Activated naive CD4-positive, alpha-beta T cell treated with anti-CD3 and anti-CD28 coated beads, Interleukin-2, amount 50 U/mL, for 24 hours (primary cell): ENCODE results near the gene MAGI3.

Experiments
- H3K27ac Mint-ChIP-seq: one replicate; pipeline ENCODE4 v1.8.0; 2021; ENCODE audit warnings: mild to moderate bottlenecking, mixed read lengths
- H3K27me3 Mint-ChIP-seq: one replicate; pipeline ENCODE4 v1.8.0; 2021; ENCODE audit warnings: mixed read lengths
- H3K36me3 Mint-ChIP-seq: one replicate; pipeline ENCODE4 v1.8.0; 2021; ENCODE audit warnings: mixed read lengths
- H3K4me1 Mint-ChIP-seq: one replicate; pipeline ENCODE4 v1.8.0; 2021; ENCODE audit warnings: mixed read lengths
- H3K4me3 Mint-ChIP-seq: one replicate; pipeline ENCODE4 v1.8.0; 2021; ENCODE audit warnings: mild to moderate bottlenecking, mixed read lengths
- H3K9me3 Mint-ChIP-seq: one replicate; pipeline ENCODE4 v1.8.0; 2021; ENCODE audit warnings: mixed read lengths

MAGI3 gene

DNA sequence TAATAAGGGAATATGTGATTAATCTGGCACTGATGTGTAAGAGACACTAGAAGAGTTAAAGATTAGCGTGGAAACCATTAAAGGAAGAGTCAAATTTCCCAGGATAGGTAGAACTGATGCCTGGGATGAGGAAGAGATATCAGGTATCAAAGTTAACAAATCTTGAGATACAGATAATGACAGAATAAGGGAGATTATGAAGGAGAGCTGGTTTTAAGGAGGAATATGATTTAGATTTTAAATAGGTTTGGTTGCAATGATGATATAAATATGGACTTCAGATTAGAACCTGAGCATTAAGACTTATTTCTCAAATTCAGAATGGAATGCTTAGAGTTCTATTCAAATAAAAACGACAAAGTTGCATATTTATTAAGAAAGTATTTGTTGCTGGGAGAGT lies 26.2 kb downstream of the MAGI3 start:
- Mint-ChIP-seq H3K4me1 (no peaks in the 10 kb centered on the region), H3K27ac (peak overlapping the region; percentile 60), H3K4me3 (no peak overlapping the region)

DNA sequence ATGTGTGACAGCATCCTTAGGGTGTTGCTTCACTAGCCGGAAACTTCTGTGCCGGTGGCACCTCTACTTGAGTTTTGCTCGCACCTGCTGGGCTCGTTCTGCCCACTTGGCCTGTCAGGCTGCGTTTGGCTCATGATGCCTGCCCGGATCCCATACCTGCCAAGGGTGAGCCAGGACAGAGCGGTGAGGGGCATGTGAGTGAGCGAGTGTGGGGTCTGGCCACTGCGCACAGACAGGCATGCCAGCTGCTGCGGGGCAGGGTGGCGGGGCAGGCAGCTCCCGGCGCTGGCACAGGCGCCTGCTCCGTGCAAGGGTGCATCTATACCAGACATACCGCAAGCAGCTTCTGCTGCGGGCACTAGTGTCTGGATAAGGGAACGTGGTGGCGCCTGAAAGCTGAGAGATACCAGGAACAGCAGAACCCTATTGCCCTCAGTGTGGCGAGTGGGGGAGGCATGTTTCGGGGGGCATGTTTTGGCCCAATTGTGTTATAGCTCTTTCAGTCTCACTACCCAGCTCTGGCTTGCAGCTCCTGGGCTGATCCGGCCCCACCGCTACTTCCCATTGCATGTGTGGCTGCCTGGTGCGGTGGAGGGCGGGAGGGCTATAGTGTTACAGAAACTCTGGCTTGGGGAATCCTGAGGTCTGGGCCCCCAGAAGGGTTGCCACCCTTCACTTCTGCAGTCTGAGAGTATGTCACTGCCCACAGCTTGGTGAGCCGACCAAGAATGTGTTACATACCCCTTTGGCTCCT lies 32.2 kb downstream of the MAGI3 start:
- Mint-ChIP-seq H3K36me3 (peaks cover 10% of the 10 kb centered on the region), H3K4me1 (no peaks in the 10 kb centered on the region), H3K4me3 (no peak overlapping the region), H3K27me3 (no peaks in the 10 kb centered on the region), H3K9me3 (peaks cover 7% of the 10 kb centered on the region), H3K27ac (no peak overlapping the region)

More for the DNA sequence above, 26.2 kb downstream of the MAGI3 start:
- H3K36me3 Mint-ChIP-seq = peaks cover 3% of the 10 kb centered on the region
- peaks cover 2% of the 10 kb centered on the region for H3K27me3 Mint-ChIP-seq
- no peaks in the 10 kb centered on the region for H3K9me3 Mint-ChIP-seq

DNA sequence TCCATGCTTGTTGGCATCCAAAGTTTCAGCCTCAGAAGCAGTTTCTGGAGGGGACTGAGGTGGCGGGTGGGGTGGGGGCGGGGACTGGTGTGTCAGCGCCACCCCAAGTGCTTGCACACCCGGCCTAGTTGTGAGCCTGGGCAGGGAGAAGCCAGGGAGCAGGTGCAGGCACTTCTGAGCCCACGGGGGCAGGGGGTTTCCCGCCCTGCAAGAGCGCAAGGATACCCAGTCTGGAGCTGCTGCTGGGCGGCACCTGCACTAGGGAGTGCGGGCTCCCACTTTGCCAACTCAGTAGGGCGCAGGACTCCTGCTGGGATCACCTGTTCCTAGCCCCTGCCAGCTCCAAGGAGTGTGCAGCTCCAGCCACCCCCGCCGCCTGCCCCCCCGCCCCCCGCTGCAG lies 33.5 kb downstream of the MAGI3 start:
- Mint-ChIP-seq H3K36me3 (peaks cover 10% of the 10 kb centered on the region), H3K27ac (no peak overlapping the region), H3K27me3 (no peaks in the 10 kb centered on the region), H3K9me3 (peaks cover 7% of the 10 kb centered on the region), H3K4me1 (no peaks in the 10 kb centered on the region), H3K4me3 (no peak overlapping the region)

DNA sequence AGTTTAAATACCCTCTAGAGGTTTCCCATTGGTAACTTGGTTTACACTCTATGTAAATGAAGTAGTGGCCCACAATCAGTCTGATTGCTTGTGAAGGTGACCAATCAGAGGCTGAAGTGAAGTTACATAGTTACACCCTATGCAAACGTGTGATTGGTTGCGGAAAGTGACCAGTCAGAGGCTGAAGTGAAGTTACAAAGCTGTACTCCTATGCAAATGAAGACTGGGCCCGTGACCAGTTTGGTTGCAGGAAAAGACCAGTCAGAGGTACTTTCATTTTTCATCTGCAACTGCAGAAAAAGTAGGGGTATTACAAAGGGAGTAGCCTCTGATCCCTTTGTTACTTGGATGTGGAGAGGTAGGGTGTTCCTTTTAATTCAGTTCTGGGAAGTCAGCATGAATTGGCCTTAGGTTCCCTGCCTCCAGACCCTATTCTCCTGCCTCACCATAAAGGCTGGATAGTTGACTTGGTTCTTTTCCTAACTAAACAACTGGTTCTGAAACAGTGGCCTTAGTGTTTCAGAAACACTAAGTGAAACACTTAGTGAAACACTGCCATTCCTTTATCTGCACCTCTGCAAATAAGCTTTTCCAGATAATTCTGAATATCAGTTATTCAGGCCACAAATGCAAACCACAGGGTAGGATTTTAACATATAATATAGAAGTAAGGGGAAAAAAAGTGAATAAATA lies 39.3 kb downstream of the MAGI3 start:
- H3K27me3 Mint-ChIP-seq = no peaks in the 10 kb centered on the region
- no peaks in the 10 kb centered on the region for H3K4me1 Mint-ChIP-seq
- H3K36me3 Mint-ChIP-seq = peaks cover 2% of the 10 kb centered on the region
- peaks cover 7% of the 10 kb centered on the region for H3K9me3 Mint-ChIP-seq
- H3K27ac Mint-ChIP-seq = no peak overlapping the region
- no peak overlapping the region for H3K4me3 Mint-ChIP-seq

DNA sequence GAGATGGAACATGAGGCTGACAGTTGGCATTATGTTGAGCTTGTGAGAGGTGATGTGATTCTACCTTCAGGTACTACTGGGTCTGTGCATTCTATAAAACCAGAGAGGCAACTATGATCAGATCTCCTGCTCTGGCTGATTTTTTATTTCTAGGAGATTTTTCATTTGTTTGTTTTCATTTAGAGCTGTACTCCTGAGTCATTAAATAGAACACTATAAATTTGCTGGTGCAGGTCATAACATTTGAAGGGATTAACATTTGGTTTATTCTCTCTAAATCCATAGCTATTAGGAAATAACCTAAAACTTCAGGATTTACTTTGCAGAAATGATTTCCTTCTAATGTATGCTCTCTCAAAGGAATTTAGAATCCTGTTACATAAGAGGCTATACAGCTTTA lies 42.9 kb downstream of the MAGI3 start:
- no peaks in the 10 kb centered on the region for H3K36me3 Mint-ChIP-seq
- no peaks in the 10 kb centered on the region for H3K4me1 Mint-ChIP-seq
- H3K27ac Mint-ChIP-seq = no peak overlapping the region
- H3K9me3 Mint-ChIP-seq = no peaks in the 10 kb centered on the region
- H3K27me3 Mint-ChIP-seq = no peaks in the 10 kb centered on the region
- H3K4me3 Mint-ChIP-seq = no peak overlapping the region

DNA sequence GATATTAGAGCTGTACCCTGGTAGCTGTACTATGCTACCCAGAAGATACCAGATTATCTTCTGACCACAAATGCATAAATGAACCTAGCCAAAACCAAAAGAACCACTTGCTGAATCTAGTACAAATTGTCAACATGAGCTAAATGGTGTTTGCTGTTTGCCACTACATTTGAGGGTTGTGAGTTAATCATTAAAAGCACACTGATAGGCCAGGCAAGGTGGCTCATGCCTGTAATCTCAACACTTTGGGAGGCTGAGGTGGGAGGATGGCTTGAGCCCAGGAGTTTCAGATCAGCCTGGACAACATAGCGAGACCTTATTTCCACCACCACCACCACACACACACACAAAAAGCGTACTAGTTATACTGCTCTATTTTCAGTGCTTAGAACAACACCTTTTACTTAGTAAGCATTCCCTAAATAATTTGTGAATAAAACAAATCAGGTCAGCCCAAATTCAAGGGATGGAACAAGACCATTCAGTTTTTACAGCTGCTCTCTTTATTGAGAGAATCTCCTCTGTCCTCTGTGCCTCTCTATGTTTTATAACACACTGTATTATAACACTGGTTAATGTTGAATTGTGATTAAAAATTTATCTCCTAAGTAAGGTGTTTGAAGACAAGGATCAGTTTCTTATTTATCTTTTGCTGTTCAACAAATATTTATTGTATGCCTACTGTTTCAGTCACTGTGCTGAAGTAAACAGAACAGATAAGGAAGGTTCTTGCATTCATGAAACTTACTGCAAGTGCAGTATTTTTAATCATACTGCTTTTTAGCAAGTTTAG lies 44.0 kb downstream of the MAGI3 start:
- Mint-ChIP-seq H3K9me3 (no peaks in the 10 kb centered on the region), H3K36me3 (no peaks in the 10 kb centered on the region), H3K27me3 (no peaks in the 10 kb centered on the region), H3K4me3 (no peak overlapping the region), H3K27ac (no peak overlapping the region), H3K4me1 (no peaks in the 10 kb centered on the region)

DNA sequence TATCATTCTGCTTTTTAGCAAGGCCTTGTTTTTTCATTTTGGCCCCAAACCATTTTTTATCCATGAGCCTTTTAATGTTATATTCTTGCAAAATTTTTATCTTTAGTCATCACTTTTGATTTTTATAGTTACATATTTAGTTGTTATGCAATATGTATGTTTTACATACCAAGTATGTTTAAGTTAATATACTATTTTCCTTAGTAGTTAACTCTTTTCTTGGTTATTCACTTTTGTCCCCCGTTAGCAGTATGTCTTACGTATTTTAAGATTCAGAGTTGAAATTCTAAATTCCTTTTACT lies 44.5 kb downstream of the MAGI3 start:
- no peaks in the 10 kb centered on the region for H3K27me3 Mint-ChIP-seq
- no peak overlapping the region for H3K27ac Mint-ChIP-seq
- H3K4me3 Mint-ChIP-seq = no peak overlapping the region
- no peaks in the 10 kb centered on the region for H3K9me3 Mint-ChIP-seq
- no peaks in the 10 kb centered on the region for H3K36me3 Mint-ChIP-seq
- H3K4me1 Mint-ChIP-seq = no peaks in the 10 kb centered on the region

DNA sequence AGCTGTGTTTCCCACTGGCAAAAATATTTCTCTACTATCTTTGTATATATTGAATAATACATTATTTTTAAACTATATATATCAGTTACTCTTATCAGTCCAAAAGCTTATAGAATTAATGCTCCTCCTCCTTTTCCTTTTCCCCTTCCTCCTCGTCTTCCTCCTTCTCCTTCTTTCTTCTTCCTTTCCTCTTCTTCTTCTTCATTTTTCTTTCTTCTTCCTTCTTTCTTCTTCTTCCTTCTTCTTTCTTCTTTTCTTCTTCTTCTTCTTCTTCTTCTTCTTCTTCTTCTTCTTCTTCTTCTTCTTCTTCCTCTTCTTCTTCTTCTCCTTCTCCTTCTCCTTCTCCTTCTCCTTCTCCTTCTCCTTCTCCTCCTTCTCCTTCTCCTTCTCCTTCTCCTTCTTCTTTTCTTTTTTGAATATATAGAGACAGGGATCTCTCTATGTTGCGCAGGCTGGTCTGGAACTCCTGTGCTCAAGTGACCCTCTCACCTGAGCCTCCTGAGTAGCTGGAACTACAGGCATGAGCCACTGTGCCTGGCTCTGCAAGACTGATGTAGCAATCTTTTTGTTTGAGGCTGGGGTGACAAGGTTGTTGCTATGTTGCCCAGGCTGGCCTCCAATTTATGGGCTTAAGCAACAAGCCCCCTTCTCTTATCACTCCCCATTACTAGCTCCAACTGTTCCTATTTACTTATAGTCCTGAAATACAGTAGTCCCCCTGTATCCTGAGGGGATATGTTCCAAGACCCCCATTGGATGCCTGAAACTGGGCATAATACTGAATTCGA lies 47.4 kb downstream of the MAGI3 start:
- Mint-ChIP-seq H3K36me3 (no peaks in the 10 kb centered on the region), H3K4me3 (no peak overlapping the region), H3K27ac (no peak overlapping the region)

DNA sequence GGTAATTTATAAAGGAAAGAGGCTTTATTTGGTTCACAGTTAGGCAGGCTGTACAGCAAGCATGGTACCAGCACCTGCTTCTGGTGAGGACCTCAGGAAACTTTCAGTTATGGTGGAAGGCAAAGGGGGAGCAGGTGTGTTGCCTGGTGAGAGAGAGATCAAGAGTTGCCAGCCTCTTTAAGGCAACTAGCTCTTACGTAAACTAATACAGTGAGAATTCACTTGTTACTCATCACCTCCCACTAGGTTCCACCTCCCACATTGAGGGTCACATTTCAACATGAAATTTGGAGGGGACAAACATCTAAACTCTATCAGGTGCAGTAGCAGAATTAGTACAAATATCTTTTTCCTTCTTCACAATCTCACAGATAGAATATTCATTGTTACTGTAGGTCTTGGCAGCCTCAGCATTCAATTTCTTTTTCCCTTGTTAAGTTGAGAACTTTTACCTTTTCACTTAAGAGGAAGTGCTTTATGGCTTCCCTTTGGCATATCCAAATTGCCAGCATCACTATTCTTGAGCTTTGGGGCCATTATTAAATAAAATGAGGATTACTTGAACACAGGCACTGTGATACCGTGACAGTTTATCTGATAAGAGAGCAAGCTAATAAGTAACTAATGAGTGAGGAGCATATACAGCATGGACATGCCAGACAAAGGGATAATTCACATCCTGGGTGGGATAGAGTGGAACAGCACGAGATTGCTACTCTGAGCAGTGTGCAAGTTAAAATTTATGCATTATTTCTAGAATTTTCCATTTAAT lies 48.4 kb downstream of the MAGI3 start:
- H3K27me3 Mint-ChIP-seq = no peaks in the 10 kb centered on the region
- H3K4me1 Mint-ChIP-seq = no peaks in the 10 kb centered on the region
- H3K36me3 Mint-ChIP-seq = no peaks in the 10 kb centered on the region
- no peak overlapping the region for H3K4me3 Mint-ChIP-seq
- no peak overlapping the region for H3K27ac Mint-ChIP-seq
- peaks cover under 1% of the 10 kb centered on the region for H3K9me3 Mint-ChIP-seq

More for the DNA sequence above, 47.4 kb downstream of the MAGI3 start:
- H3K27me3 Mint-ChIP-seq = no peaks in the 10 kb centered on the region
- no peaks in the 10 kb centered on the region for H3K4me1 Mint-ChIP-seq
- H3K9me3 Mint-ChIP-seq = no peaks in the 10 kb centered on the region

DNA sequence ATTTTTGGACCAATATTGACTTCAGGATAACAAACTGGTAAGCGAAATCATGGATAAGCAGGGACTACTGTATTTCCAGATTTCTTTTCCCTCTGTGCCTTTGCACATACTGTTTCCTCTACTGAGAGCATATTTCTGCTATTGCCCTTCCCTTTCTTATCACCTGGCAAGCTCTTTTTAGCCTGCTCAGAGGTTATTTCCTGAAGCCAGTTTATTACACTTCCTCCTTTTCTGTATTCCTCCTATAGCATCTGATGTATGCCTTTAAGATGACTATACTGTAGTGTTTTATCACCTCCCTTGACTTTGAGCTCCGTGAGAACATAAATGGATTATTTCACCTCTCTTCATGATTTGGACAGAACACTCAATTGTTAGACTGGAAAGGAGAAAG lies 49.0 kb downstream of the MAGI3 start:
- Mint-ChIP-seq H3K27me3 (no peaks in the 10 kb centered on the region), H3K36me3 (no peaks in the 10 kb centered on the region), H3K4me3 (no peak overlapping the region), H3K9me3 (peaks cover 6% of the 10 kb centered on the region), H3K27ac (no peak overlapping the region), H3K4me1 (no peaks in the 10 kb centered on the region)

DNA sequence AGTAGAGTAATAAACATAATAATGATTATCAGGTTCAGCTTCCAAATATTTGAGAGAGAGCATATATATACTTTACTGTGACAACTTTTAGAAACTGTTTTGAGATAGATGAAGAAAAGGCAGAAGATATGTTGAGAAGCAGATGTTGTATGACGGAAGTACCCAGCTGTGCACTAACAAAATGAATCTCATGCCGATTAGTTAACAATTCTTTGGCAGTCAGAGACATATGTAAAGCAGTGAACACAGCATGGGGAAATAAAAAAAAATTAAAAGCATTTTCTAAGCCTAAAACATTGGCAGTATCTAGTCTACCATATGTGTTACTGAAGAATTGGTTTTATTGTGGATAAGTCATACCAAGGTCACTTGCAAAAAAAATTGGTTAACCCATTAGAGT lies 51.8 kb downstream of the MAGI3 start:
- no peak overlapping the region for H3K27ac Mint-ChIP-seq
- no peaks in the 10 kb centered on the region for H3K4me1 Mint-ChIP-seq
- H3K27me3 Mint-ChIP-seq = no peaks in the 10 kb centered on the region
- peaks cover 4% of the 10 kb centered on the region for H3K36me3 Mint-ChIP-seq
- no peak overlapping the region for H3K4me3 Mint-ChIP-seq
- H3K9me3 Mint-ChIP-seq = peaks cover 15% of the 10 kb centered on the region

DNA sequence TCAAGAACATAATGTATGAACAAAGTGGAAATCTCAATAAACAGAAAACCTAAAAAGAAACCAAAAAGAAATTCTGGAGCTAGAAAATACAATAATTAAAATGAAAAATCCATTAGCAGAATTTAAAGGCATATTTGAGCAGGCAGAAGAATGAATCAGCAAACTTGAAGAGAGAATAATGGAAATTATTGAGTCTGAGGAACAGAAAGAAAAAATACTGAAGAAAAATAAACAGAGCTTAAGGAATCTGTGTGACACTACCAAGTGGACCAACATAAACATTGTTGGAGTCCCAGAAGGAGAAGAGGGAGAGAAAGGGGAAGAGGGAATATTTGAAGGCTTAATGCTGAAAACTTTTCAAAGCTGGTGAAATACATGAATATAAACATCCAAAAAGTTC lies 54.5 kb downstream of the MAGI3 start:
- no peak overlapping the region for H3K27ac Mint-ChIP-seq
- H3K27me3 Mint-ChIP-seq = no peaks in the 10 kb centered on the region
- H3K4me1 Mint-ChIP-seq = no peaks in the 10 kb centered on the region
- H3K4me3 Mint-ChIP-seq = no peak overlapping the region
- peaks cover 4% of the 10 kb centered on the region for H3K36me3 Mint-ChIP-seq
- peaks cover 15% of the 10 kb centered on the region for H3K9me3 Mint-ChIP-seq

DNA sequence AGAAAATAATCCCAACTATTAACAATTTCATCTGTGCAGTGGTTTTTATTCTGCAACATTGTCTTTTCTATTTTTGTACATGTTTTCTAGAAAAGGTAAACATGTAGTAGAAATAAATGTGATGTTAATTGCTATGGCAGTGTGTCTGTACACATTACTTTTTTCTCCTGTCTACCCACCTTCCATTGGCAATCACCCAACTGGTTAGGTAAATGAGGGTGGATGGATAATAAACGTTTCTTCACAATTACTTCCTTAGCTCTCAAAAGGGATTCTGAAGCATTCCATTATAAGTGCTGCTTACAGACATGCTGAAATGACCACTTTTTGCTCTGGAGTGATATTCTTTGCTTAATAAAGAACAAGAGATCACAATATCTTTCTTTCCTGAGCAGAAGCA lies 61.4 kb downstream of the MAGI3 start:
- Mint-ChIP-seq H3K4me1 (no peaks in the 10 kb centered on the region), H3K27me3 (no peaks in the 10 kb centered on the region), H3K36me3 (peaks cover 4% of the 10 kb centered on the region), H3K9me3 (no peaks in the 10 kb centered on the region), H3K4me3 (no peak overlapping the region), H3K27ac (no peak overlapping the region)

DNA sequence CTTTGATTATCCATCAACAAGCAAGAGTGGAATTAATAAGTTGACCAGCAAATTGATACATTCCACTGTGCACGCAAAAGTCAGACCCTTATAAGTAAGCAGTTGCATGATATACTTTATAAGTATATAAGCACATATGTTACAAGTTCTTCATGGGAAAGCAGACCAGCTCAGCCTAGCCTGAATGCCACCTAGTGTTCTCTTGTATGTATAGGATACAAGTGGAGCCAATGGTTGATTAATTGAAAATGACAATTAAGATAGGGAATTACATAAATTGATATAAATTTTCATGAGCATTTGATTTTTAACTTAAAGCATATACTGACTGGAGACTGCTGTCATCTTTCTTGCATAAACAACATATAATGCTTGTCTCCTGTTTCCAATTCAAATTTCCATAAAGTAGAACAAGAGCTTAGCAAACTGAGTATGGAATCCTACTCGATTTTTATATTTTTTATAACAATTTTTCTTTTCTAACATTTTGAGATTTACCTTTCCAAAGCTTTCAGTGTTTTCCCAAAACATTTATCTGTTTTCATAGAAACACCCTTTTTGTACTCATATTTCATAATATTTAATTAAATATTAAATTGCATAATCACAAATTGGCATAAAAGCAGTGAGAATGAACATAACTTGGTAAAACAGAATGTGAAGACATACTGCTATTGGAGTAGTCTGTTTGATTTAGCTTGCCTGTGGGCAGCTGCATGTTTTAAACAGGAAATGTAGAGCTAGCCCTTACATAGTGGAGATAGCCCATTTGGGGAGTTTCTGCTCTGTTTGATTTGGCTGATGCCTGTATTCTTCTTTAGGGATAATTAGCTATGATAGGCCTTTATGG lies 62.8 kb downstream of the MAGI3 start:
- no peaks in the 10 kb centered on the region for H3K27me3 Mint-ChIP-seq
- no peak overlapping the region for H3K27ac Mint-ChIP-seq
- H3K9me3 Mint-ChIP-seq = peaks cover 6% of the 10 kb centered on the region
- H3K4me3 Mint-ChIP-seq = no peak overlapping the region
- peaks cover 9% of the 10 kb centered on the region for H3K36me3 Mint-ChIP-seq
- H3K4me1 Mint-ChIP-seq = no peaks in the 10 kb centered on the region
